GM23338 (cell line): ENCODE results near the gene PGAP1. TPM values are rescaled to one million over a fixed set of nuclear protein-coding genes. Genes with fewer than 3 reads are reported as not detected.

Experiments used
- ATAC-seq: fragments of 200-7000 bp; cut with Tn5 transposase; 3 replicates; pipeline ENCODE4 v1.9.1; 2020
- DNase-seq: peaks from one replicate; pipeline ENCODE4 v3.0.0-alpha.2; 2015; ENCODE audit warnings: low spot score
- H2AFZ ChIP-seq: fragments of 200-600 bp; sonication (generic); 2 replicates; pipeline ENCODE4 v1.8.0; 2016; ENCODE audit warnings: antibody characterized with exemption, mild to moderate bottlenecking, moderate library complexity
- H3F3A ChIP-seq: fragments of 200-600 bp; sonication (generic); replicated peaks from 2 replicates; pipeline ENCODE4 v1.8.0; 2017; ENCODE audit warnings: antibody characterized with exemption, mixed run types, low read depth
- H3K27ac ChIP-seq: fragments of 200-600 bp; sonication (generic); 2 replicates; pipeline ENCODE4 v1.6.1; 2016; ENCODE audit warnings: low read depth
- H3K27me3 ChIP-seq: fragments of 200-600 bp; sonication (generic); 2 replicates; pipeline ENCODE4 v1.8.0; 2016; ENCODE audit warnings: mild to moderate bottlenecking, mixed run types, moderate library complexity; ENCODE audit not compliant: insufficient read depth
- H3K36me3 ChIP-seq: fragments of 200-600 bp; sonication (generic); 2 replicates; pipeline ENCODE4 v1.8.0; 2016; ENCODE audit warnings: mild to moderate bottlenecking; ENCODE audit not compliant: insufficient read depth
- H3K4me1 ChIP-seq: fragments of 200-600 bp; sonication (generic); 2 replicates; pipeline ENCODE4 v1.8.0; 2016; ENCODE audit warnings: mild to moderate bottlenecking, moderate library complexity; ENCODE audit not compliant: insufficient read depth
- H3K4me2 ChIP-seq: fragments of 200-600 bp; sonication (generic); 2 replicates; pipeline ENCODE4 v1.7.1; 2017; ENCODE audit warnings: mixed run types
- H3K4me3 ChIP-seq: fragments of 200-600 bp; sonication (generic); 2 replicates; pipeline ENCODE4 v1.6.1; 2016; ENCODE audit warnings: mixed run types
- H3K79me2 ChIP-seq: fragments of 200-600 bp; sonication (generic); replicated peaks from 2 replicates; pipeline ENCODE4 v1.8.0; 2017; ENCODE audit warnings: mild to moderate bottlenecking; ENCODE audit not compliant: insufficient read depth
- H3K9me2 ChIP-seq: fragments of 200-600 bp; sonication (generic); 2 replicates; pipeline ENCODE4 v1.8.0; 2017; ENCODE audit not compliant: insufficient read depth
- H4K20me1 ChIP-seq: fragments of 200-600 bp; sonication (generic); replicated peaks from 2 replicates; pipeline ENCODE4 v1.8.0; 2017; ENCODE audit warnings: mild to moderate bottlenecking; ENCODE audit not compliant: insufficient read depth
- H3K27ac Mint-ChIP-seq: 2 replicates; pipeline ENCODE4 v1.8.0; 2020; ENCODE audit warnings: inconsistent platforms, mild to moderate bottlenecking, moderate library complexity, mixed read lengths
- H3K27me3 Mint-ChIP-seq: 3 replicates; pipeline ENCODE4 v1.8.0; 2022; ENCODE audit warnings: low read depth, mild to moderate bottlenecking, moderate library complexity, mixed read lengths, inconsistent platforms; ENCODE audit not compliant: insufficient read depth, poor library complexity
- H3K36me3 Mint-ChIP-seq: 3 replicates; pipeline ENCODE4 v1.8.0; 2021; ENCODE audit warnings: low read depth, mild to moderate bottlenecking, inconsistent platforms, moderate library complexity, mixed read lengths
- H3K4me1 Mint-ChIP-seq: 3 replicates; pipeline ENCODE4 v1.8.0; 2020; ENCODE audit warnings: mild to moderate bottlenecking, inconsistent platforms, mixed read lengths
- H3K4me3 Mint-ChIP-seq: 3 replicates; pipeline ENCODE4 v1.8.0; 2021; ENCODE audit warnings: moderate library complexity, mild to moderate bottlenecking, inconsistent platforms, mixed read lengths
- H3K9me3 Mint-ChIP-seq: 3 replicates; pipeline ENCODE4 v1.8.0; 2020; ENCODE audit warnings: moderate library complexity, mild to moderate bottlenecking, inconsistent platforms, mixed read lengths
- CREB1 ChIP-seq: fragments of 250-450 bp; sonication (Bioruptor Pico); IDR thresholded peaks from 2 replicates; pipeline ENCODE4 v1.5.0; 2020; ENCODE audit warnings: low read depth, mild to moderate bottlenecking, moderate library complexity
- EZH2phosphoT487 ChIP-seq: fragments of 200-600 bp; sonication (generic); IDR thresholded peaks from one replicate; pipeline ENCODE4 v1.8.1; 2018; ENCODE audit warnings: antibody characterized with exemption; ENCODE audit not compliant: unreplicated experiment
- JUNB ChIP-seq: IDR thresholded peaks from one replicate; pipeline ENCODE4 v1.6.1; 2016; ENCODE audit warnings: antibody characterized with exemption; ENCODE audit not compliant: unreplicated experiment
- NANOG ChIP-seq: IDR thresholded peaks from 2 replicates; pipeline ENCODE4 v1.6.1; 2016; ENCODE audit warnings: antibody characterized with exemption, borderline replicate concordance
- POLR2AphosphoS5 ChIP-seq: IDR thresholded peaks from 2 replicates; pipeline ENCODE4 v1.6.1; 2016; ENCODE audit warnings: antibody characterized with exemption, low read depth
- ZNF114 ChIP-seq: fragments of 250-450 bp; sonication (Bioruptor Pico); IDR thresholded peaks from 2 replicates; pipeline ENCODE4 v1.5.0; 2020; ENCODE audit warnings: mild to moderate bottlenecking, moderate library complexity
- ZNF331 ChIP-seq: fragments of 250-450 bp; sonication (Bioruptor Pico); IDR thresholded peaks from 2 replicates; pipeline ENCODE4 v1.5.0; 2020; ENCODE audit warnings: low read depth, mild to moderate bottlenecking, moderate library complexity
- polyA plus RNA-seq: library from polyadenylated mRNA; unstranded; fragments of >200 nt; fragmentation: Nextera tagmentation; extraction: Ambion mirVana; gene quantifications from 2 replicates; pipeline ENCODE4 v1.2.1, GENCODE V29; 2016
- total RNA-seq: library from RNA; depleted of rRNA; stranded (reverse); fragments of >200 nt; shearing (Covaris generic); gene quantifications from 2 replicates; pipeline ENCODE4 v1.2.3, GENCODE V29; 2014
- TF ChIP-seq, protein P1 (sequence below): IDR thresholded peaks from 2 replicates; pipeline ENCODE4 v1.6.1; 2016; ENCODE audit warnings: antibody characterized with exemption
- TF ChIP-seq, protein P2 (sequence below), 2 experiments: fragments of 200-600 bp in 1 of 2; sonication (generic) in 1 of 2; conservative IDR thresholded peaks; 2 replicates each; pipeline versions ENCODE4 v1.5.1 to v1.6.1; 2016 to 2017; ENCODE audit warnings: antibody characterized with exemption in 2 of 2, low read depth in 2 of 2, mild to moderate bottlenecking in 2 of 2, moderate library complexity in 1 of 2
- TF ChIP-seq, protein P3 (sequence below): fragments of 250-450 bp; sonication (Bioruptor Pico); IDR thresholded peaks from 2 replicates; pipeline ENCODE4 v1.5.0; 2020; ENCODE audit warnings: mild to moderate bottlenecking, moderate library complexity

The PGAP1 gene
- total and polyA plus RNA-seq, 2 experiments from 2014 or later = 9.8 to 26.5 TPM

DNA sequence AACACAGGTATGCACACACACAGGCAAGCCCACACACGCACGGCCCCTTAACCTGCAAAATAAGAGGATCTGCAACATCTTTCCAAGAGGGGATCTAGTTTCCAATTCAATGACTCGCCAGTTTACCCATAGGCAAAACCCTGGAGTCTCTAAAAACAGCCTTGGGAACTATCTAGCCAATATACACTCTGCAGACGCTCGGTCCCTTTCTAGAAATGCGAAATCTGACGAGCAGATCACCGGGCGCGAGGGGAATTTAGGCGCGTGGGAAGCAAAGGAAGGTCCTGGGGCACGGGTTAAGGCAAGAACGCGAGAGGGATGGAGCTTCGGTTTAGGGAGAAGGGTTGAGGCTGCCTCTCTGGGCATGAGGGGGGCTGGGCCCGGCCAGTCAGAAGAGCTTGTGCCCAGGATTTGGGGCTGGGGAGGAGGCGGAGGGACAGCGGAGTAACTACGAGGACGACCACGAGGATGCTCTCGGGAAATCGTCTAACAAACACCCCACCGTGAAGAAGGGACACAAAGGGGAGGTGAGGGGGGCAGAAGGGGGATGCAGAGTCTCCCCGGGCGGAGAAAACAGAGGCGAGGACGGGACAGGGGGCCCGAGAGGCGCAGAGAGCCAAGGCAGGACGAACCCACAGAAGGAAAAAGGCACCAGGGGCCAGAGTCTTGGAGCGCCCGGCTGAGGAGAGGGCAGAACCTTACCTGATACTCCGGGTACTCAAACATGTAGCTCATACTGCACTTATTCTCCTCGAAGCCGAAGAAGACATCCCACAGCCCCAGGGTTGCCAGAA lies 542 bp downstream of the PGAP1 start:
- TF ChIP-seq ZNF114 (no peak), CREB1 (CRISPR knock-in tag) (0 out of 2 replicates have a peak, but pooled peaks have one; percentile 6), NANOG (no peak)
- TF ChIP-seq, protein P1, sequence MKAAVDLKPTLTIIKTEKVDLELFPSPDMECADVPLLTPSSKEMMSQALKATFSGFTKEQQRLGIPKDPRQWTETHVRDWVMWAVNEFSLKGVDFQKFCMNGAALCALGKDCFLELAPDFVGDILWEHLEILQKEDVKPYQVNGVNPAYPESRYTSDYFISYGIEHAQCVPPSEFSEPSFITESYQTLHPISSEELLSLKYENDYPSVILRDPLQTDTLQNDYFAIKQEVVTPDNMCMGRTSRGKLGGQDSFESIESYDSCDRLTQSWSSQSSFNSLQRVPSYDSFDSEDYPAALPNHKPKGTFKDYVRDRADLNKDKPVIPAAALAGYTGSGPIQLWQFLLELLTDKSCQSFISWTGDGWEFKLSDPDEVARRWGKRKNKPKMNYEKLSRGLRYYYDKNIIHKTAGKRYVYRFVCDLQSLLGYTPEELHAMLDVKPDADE = no peak
- TF ChIP-seq, protein P2, sequence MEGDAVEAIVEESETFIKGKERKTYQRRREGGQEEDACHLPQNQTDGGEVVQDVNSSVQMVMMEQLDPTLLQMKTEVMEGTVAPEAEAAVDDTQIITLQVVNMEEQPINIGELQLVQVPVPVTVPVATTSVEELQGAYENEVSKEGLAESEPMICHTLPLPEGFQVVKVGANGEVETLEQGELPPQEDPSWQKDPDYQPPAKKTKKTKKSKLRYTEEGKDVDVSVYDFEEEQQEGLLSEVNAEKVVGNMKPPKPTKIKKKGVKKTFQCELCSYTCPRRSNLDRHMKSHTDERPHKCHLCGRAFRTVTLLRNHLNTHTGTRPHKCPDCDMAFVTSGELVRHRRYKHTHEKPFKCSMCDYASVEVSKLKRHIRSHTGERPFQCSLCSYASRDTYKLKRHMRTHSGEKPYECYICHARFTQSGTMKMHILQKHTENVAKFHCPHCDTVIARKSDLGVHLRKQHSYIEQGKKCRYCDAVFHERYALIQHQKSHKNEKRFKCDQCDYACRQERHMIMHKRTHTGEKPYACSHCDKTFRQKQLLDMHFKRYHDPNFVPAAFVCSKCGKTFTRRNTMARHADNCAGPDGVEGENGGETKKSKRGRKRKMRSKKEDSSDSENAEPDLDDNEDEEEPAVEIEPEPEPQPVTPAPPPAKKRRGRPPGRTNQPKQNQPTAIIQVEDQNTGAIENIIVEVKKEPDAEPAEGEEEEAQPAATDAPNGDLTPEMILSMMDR (conservative IDR thresholded peaks at IDR 0.05; ENCODE audit: low read depth in 2 of 2) = no peak
- Mint-ChIP-seq H3K36me3 (no peaks in the 10 kb centered on the region), H3K9me3 (no peaks in the 10 kb centered on the region), H3K4me3 (peak overlapping the region; percentile 95), H3K4me1 (peaks cover 23% of the 10 kb centered on the region), H3K27me3 (peaks cover 13% of the 10 kb centered on the region), H3K27ac (peak overlapping the region; percentile 92)
- H3K27ac ChIP-seq = peak overlapping the region; percentile 95
- H3K4me2 ChIP-seq = peak overlapping the region; percentile 85
- H3K4me3 ChIP-seq = peak overlapping the region; percentile 99
- DNase-seq (peak; percentile 67), ATAC-seq (peak; percentile 51)
- H3K9me2 ChIP-seq = no peaks in the 10 kb centered on the region
- H4K20me1 ChIP-seq = peaks cover 3% of the 10 kb centered on the region; the same call in 1 of the 2 replicates
- peaks cover 9% of the 10 kb centered on the region for H3K27me3 ChIP-seq
- peak overlapping the region; percentile 97 for H2AFZ ChIP-seq
- H3K36me3 ChIP-seq = no peaks in the 10 kb centered on the region
- H3K79me2 ChIP-seq = peaks cover 50% of the 10 kb centered on the region
- H3K4me1 ChIP-seq = peaks cover 16% of the 10 kb centered on the region
- H3F3A ChIP-seq = no peaks in the 10 kb centered on the region

DNA sequence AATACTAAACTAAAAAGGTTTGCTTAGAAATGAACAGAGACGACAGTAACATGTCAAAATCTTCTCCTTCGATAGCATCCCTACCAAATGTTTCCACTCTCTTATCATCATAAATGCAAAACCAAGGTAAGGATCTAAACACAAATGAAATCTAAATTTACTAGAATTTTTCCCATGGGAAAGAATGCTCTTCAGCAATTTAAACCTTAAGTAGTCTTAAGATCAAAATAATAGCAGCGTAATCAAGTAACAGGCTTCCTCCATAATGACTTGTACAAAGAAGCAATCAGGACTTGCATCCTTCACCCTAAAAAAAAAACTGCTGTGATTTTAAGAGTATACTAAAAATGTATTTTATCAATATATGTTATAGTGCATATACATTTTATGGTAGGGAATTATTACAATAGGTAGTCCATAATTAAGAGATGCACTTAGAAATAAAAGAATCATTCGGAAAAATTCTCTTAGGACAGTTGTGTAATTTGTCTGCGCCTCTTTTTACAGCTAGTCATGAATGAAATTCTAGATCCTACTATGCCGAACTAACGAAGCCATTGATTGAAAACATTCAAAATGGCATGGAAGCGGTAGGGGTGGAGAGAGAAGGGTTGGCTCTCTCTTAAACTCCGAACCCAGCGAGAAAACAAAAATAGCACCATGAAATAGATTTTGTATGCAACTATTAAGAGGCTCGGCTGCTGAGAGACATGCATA lies 1.3 kb downstream of the PGAP1 start:
- ATAC-seq (no peak), DNase-seq (no peak)
- H3K79me2 ChIP-seq = peaks cover 57% of the 10 kb centered on the region
- peak overlapping the region; percentile 99 for H3K4me3 ChIP-seq
- H2AFZ ChIP-seq = peak overlapping the region; percentile 97
- peak overlapping the region; percentile 85 for H3K4me2 ChIP-seq
- TF ChIP-seq, protein P3, sequence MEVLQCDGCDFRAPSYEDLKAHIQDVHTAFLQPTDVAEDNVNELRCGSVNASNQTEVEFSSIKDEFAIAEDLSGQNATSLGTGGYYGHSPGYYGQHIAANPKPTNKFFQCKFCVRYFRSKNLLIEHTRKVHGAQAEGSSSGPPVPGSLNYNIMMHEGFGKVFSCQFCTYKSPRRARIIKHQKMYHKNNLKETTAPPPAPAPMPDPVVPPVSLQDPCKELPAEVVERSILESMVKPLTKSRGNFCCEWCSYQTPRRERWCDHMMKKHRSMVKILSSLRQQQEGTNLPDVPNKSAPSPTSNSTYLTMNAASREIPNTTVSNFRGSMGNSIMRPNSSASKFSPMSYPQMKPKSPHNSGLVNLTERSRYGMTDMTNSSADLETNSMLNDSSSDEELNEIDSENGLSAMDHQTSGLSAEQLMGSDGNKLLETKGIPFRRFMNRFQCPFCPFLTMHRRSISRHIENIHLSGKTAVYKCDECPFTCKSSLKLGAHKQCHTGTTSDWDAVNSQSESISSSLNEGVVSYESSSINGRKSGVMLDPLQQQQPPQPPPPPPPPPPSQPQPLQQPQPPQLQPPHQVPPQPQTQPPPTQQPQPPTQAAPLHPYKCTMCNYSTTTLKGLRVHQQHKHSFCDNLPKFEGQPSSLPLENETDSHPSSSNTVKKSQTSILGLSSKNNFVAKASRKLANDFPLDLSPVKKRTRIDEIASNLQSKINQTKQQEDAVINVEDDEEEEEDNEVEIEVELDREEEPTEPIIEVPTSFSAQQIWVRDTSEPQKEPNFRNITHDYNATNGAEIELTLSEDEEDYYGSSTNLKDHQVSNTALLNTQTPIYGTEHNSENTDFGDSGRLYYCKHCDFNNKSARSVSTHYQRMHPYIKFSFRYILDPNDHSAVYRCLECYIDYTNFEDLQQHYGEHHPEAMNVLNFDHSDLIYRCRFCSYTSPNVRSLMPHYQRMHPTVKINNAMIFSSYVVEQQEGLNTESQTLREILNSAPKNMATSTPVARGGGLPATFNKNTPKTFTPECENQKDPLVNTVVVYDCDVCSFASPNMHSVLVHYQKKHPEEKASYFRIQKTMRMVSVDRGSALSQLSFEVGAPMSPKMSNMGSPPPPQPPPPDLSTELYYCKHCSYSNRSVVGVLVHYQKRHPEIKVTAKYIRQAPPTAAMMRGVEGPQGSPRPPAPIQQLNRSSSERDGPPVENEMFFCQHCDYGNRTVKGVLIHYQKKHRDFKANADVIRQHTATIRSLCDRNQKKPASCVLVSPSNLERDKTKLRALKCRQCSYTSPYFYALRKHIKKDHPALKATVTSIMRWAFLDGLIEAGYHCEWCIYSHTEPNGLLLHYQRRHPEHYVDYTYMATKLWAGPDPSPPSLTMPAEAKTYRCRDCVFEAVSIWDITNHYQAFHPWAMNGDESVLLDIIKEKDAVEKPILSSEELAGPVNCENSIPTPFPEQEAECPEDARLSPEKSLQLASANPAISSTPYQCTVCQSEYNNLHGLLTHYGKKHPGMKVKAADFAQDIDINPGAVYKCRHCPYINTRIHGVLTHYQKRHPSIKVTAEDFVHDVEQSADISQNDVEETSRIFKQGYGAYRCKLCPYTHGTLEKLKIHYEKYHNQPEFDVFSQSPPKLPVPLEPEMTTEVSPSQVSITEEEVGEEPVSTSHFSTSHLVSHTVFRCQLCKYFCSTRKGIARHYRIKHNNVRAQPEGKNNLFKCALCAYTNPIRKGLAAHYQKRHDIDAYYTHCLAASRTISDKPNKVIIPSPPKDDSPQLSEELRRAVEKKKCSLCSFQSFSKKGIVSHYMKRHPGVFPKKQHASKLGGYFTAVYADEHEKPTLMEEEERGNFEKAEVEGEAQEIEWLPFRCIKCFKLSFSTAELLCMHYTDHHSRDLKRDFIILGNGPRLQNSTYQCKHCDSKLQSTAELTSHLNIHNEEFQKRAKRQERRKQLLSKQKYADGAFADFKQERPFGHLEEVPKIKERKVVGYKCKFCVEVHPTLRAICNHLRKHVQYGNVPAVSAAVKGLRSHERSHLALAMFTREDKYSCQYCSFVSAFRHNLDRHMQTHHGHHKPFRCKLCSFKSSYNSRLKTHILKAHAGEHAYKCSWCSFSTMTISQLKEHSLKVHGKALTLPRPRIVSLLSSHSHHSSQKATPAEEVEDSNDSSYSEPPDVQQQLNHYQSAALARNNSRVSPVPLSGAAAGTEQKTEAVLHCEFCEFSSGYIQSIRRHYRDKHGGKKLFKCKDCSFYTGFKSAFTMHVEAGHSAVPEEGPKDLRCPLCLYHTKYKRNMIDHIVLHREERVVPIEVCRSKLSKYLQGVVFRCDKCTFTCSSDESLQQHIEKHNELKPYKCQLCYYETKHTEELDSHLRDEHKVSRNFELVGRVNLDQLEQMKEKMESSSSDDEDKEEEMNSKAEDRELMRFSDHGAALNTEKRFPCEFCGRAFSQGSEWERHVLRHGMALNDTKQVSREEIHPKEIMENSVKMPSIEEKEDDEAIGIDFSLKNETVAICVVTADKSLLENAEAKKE (CRISPR knock-in tag) = no peak
- TF ChIP-seq JUNB (no peak), ZNF114 (no peak), NANOG (no peak), ZNF331 (no peak), POLR2AphosphoS5 (no peak), EZH2phosphoT487 (no peak)
- Mint-ChIP-seq H3K36me3 (no peaks in the 10 kb centered on the region), H3K27me3 (peaks cover 13% of the 10 kb centered on the region), H3K4me3 (peak overlapping the region; percentile 95), H3K9me3 (no peaks in the 10 kb centered on the region), H3K4me1 (peaks cover 23% of the 10 kb centered on the region), H3K27ac (peak overlapping the region; percentile 92)
- H3K36me3 ChIP-seq = no peaks in the 10 kb centered on the region
- no peaks in the 10 kb centered on the region for H3F3A ChIP-seq
- H3K9me2 ChIP-seq = no peaks in the 10 kb centered on the region
- peaks cover 16% of the 10 kb centered on the region for H3K4me1 ChIP-seq
- H3K27ac ChIP-seq = peak overlapping the region; percentile 95; the same call in 1 of the 2 replicates
- peaks cover 9% of the 10 kb centered on the region for H3K27me3 ChIP-seq
- H4K20me1 ChIP-seq = peaks cover 3% of the 10 kb centered on the region; the same call in 1 of the 2 replicates
